Prostate gland (tissue), 2 donors: ENCODE data around the gene EDEM1. TPM values are rescaled to one million over a fixed set of nuclear protein-coding genes. Genes with fewer than 3 reads are reported as not detected.

Source experiments
- DNase-seq: peaks from one replicate; pipeline ENCODE4 v3.0.0-alpha.2; 2019; ENCODE audit warnings: low spot score
- H3K27ac ChIP-seq, 2 donors: fragments of 200-600 bp; sonication (generic); 2 replicates each; pipeline ENCODE4 v1.5.1; 2017 to 2019
- H3K27me3 ChIP-seq: fragments of 200-600 bp; sonication (generic); replicated peaks from 2 replicates; pipeline ENCODE4 v1.5.1; 2019; ENCODE audit not compliant: insufficient read depth
- H3K36me3 ChIP-seq, 2 donors: fragments of 200-600 bp; sonication (generic); 1 replicate in 1 of 2; 2 replicates in 1 of 2; pipeline versions ENCODE4 v1.5.1 to v1.8.1; 2017 to 2019
- H3K4me1 ChIP-seq: fragments of 200-600 bp; sonication (generic); replicated peaks from 2 replicates; pipeline ENCODE4 v1.5.1; 2019
- H3K4me3 ChIP-seq, 2 donors: fragments of 200-600 bp; sonication (generic); 2 replicates each; pipeline ENCODE4 v1.5.1; 2017 to 2019
- H3K9me3 ChIP-seq: fragments of 200-600 bp; sonication (generic); 2 replicates; pipeline ENCODE4 v1.5.1; 2017
- CTCF ChIP-seq, 4 experiments: fragments of 200-600 bp in 2 of 4; fragments of 450-650 bp in 2 of 4; sonication (generic) in 2 of 4; IDR thresholded peaks; 1 replicate in 3 of 4; 2 replicates in 1 of 4; pipeline ENCODE4 v1.5.1; 2016 to 2019; ENCODE audit warnings: antibody characterized with exemption in 4 of 4, mild to moderate bottlenecking in 2 of 4, moderate library complexity in 2 of 4
- POLR2A ChIP-seq: fragments of 450-650 bp; IDR thresholded peaks from one replicate; pipeline ENCODE4 v1.6.1; 2016; ENCODE audit warnings: antibody characterized with exemption, mild to moderate bottlenecking
- POLR2AphosphoS5 ChIP-seq: sonication (generic); formaldehyde crosslinking; IDR thresholded peaks from one replicate; pipeline ENCODE4 v1.6.1; 2017; ENCODE audit warnings: antibody characterized with exemption
- WGBS: methylation state at CpG from one replicate; pipeline ENCODE4 v1.1.5; 2018; 5-methylcytosine and 5-hydroxymethylcytosine counted together
- intact Hi-C: fragments of 100-400 bp; cut with DNase I; formaldehyde crosslinking; loops from one replicate; pipeline ENCODE4 v1.14.2; 2022
- total RNA-seq, 2 donors: library from RNA; depleted of rRNA; stranded (reverse); fragments of >200 nt; gene quantifications; one replicate each; pipeline ENCODE4 v1.1.0, GENCODE V29; 2016

EDEM1 gene
- total RNA-seq, 2 donors from 2014 or later: 40.5 to 63.1 TPM

DNA sequence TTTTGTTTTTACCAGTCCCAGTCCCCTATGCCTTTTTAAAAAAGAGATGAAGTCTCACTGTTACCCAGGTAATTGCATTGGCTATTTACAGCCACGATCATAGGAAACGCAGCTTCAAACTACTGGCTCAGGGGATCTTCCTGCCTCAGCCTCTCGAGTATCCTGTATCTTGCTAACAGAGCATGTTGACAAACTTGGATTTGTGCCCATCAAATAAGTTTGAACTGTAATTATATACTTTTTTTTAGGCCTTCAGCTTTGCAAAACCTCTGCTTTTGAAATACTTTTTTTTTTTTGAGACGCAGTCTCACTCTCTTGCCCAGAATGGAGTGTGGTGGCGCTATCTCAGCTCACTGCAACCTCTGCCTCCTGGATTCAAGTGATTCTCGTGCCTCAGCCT lies 3.0 kb upstream of the EDEM1 start:
- H3K4me3 ChIP-seq: no peak overlapping the region
- TF ChIP-seq CTCF (IDR thresholded peaks at IDR 0.05) (no peak), POLR2AphosphoS5 (no peak)
- 61% methylated on average over 6 of the region's 6 CpGs for WGBS
- DNase-seq: no peak
- no peaks in the 10 kb centered on the region for H3K9me3 ChIP-seq
- H3K27me3 ChIP-seq: no peaks in the 10 kb centered on the region
- H3K4me1 ChIP-seq: no peaks in the 10 kb centered on the region
- intact Hi-C loops: no loop called here
- H3K36me3 ChIP-seq: no peaks in the 10 kb centered on the region
- no peak overlapping the region for H3K27ac ChIP-seq

DNA sequence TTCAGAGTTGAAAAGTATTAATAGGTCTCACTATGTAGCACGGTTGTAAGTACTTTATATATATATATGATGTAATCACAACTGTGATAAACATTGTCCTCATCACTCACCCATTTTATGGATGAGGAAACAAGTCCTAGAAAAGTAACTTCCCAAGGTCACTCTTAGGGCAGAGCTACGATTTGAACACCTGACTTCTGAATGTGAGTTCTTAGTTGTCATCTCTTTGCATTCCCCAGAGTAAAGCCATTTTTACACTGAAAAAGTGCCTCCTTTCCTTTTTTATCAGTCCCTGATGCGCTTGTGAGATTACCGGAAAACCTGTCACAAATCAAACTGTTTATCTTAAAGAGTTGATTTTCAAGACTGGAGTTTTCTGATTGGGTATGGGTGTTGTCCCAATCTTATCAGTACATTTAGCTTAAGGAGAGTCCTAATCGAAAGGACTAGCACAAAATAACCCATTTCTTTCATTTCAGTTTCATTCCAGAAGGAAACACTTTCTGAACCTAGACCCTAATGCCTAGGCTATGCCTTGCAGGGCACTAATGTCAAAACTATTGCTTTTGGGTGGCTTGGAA lies 2.3 kb upstream of the EDEM1 start:
- H3K36me3 ChIP-seq: no peaks in the 10 kb centered on the region
- H3K9me3 ChIP-seq: no peaks in the 10 kb centered on the region
- intact Hi-C loops: loop anchor here (5.0 kb wide), 1 partner anchor 63 kb away; the partner anchor contains the start of gene ARL8B
- no peak for DNase-seq
- no peaks in the 10 kb centered on the region for H3K27me3 ChIP-seq
- WGBS: 86% methylated on average over 5 of the region's 5 CpGs
- TF ChIP-seq POLR2A: no peak
- TF ChIP-seq CTCF (IDR thresholded peaks at IDR 0.05): no peak
- TF ChIP-seq POLR2AphosphoS5: no peak
- peak overlapping the region in 1 of 2 donors; percentile 11 for H3K27ac ChIP-seq
- H3K4me3 ChIP-seq: no peak overlapping the region
- H3K4me1 ChIP-seq: no peaks in the 10 kb centered on the region

DNA sequence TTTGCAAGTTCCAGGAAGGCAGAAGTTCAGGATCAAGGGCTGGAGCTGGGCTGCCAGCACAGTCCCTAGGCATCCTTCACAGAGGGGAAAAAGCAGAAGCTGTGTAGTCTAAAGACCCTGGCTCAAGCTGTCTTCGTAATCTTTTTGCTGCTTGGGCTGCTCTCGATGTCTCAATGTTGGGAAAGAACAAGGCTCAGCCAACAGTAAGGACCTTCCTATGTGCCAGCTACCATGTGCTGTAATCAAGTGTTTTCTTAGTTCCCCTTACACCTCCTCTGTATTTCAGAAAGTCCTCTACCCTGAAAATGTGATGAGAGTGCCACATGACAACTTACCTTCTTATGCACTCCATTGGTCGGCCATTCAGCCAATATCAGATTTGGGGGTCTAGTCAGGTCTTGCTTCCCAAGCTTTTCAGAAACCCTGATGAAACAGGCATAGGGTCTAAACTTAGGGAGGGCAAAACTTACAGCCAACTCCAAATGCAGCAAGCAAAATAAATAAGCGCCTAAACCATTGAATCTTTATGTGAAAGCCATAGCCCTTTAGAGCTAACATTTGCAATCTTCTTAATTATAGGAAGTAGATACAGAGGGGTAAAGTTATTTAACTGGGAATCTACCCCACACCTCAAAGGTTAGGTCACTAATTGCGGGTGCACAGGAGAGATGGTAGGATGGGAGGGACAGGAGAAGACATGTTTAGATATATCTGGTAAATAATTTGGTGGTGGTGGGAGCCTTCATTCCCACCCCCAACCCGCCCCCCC lies 1.2 kb upstream of the EDEM1 start:
- H3K9me3 ChIP-seq: no peaks in the 10 kb centered on the region
- H3K27me3 ChIP-seq: no peaks in the 10 kb centered on the region
- 61% methylated on average over 6 of the region's 6 CpGs for WGBS
- DNase-seq: no peak
- H3K4me1 ChIP-seq: no peaks in the 10 kb centered on the region
- TF ChIP-seq POLR2A (no peak), POLR2AphosphoS5 (no peak), CTCF (IDR thresholded peaks at IDR 0.05) (no peak)
- peak overlapping the region; percentile 95 to 96 for H3K4me3 ChIP-seq
- H3K27ac ChIP-seq: peak overlapping the region; percentile 60 to 92
- intact Hi-C loops: loop anchor here (5.0 kb wide), 1 partner anchor 64 kb away; the partner anchor contains the start of gene ARL8B
- no peaks in the 10 kb centered on the region for H3K36me3 ChIP-seq

DNA sequence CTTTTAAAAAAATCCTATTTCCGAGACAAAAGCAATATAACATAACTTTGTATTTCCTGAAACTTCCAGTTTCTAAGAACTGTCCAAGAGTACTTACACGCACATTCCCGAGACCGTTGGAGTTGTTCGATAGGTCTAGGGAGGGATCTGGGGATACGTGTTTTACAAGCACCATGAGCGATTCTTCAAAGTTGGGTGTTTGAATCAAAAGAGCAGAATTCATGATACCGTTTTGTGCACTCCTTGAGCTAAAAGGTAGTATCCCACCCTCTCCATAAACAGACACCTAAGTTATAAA lies 700 bp upstream of the EDEM1 start:
- WGBS: 7% methylated on average over 8 of the region's 8 CpGs
- Histone ChIP-seq H3K4me3 (peak overlapping the region; percentile 95 to 96), H3K27me3 (no peaks in the 10 kb centered on the region)

More for the DNA sequence above, 700 bp upstream of the EDEM1 start:
- Histone ChIP-seq H3K27ac (peak overlapping the region; percentile 60 to 92), H3K9me3 (no peaks in the 10 kb centered on the region), H3K36me3 (no peaks in the 10 kb centered on the region), H3K4me1 (no peaks in the 10 kb centered on the region)
- intact Hi-C loops: loop anchor here (5.0 kb wide), 1 partner anchor 65 kb away; the partner anchor contains the start of gene ARL8B
- TF ChIP-seq CTCF (IDR thresholded peaks at IDR 0.05) (no peak), POLR2AphosphoS5 (no peak), POLR2A (no peak)
- DNase-seq: no peak
